Stimulated activated CD4-positive, alpha-beta T cell treated with anti-CD3 and anti-CD28 coated beads, TNF-alpha, amount 100 ng/mL, for 48 hours (primary cell): ENCODE results near the gene AP3S2.
"Not testable (repeated sequence)": the region's sequence is repeated elsewhere in the genome, so short reads cannot be mapped to it uniquely, and the experiment has no call there.

Experiments
- DNase-seq, 3 donors: peaks; one replicate each; pipeline ENCODE4 v3.0.0-alpha.2; 2020; ENCODE audit warnings: low read depth in 3 of 3

The AP3S2 gene

DNA sequence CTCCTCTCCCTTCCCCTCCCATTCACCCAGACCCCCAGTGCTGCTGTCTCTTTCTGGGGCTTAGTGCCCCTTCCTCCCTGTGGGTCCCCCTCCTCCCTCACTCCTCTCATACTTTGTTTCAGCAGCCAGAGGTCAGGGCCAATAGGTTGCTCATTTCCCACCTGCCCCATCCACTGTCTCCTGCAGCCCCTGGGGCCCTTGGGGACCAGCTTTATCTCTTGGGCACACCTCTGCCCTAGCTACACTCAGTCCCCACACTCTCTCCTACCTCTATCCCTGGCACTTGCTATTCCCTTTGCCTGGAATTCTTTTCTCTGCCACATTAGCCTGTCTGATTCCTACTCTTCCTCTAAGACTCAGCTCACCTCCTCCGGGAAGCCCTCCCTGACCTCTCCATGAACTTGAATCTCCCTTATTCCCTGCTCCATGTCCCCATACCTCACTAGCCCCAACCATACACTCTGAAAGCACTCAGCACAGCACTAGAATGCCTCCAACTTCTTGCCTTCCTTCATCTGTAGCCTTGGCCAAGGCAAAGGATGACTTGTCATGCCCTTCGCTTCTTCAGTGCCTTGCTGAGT is 93.8 kb downstream of the AP3S2 start:
- DNase-seq: no peak

- no peak for DNase-seq
Measured at GRCh38 chr15:89799011-89799911, 94.5 kb downstream of the AP3S2 start.

GRCh38 chr15:89797678-89798201 is 96.1 kb downstream of the AP3S2 start:
- no peak for DNase-seq

GRCh38 chr15:89795996-89796395 is 97.8 kb downstream of the AP3S2 start:
- DNase-seq: no peak

- DNase-seq: no peak
Measured at GRCh38 chr15:89794627-89795241, 99.1 kb downstream of the AP3S2 start.

DNA sequence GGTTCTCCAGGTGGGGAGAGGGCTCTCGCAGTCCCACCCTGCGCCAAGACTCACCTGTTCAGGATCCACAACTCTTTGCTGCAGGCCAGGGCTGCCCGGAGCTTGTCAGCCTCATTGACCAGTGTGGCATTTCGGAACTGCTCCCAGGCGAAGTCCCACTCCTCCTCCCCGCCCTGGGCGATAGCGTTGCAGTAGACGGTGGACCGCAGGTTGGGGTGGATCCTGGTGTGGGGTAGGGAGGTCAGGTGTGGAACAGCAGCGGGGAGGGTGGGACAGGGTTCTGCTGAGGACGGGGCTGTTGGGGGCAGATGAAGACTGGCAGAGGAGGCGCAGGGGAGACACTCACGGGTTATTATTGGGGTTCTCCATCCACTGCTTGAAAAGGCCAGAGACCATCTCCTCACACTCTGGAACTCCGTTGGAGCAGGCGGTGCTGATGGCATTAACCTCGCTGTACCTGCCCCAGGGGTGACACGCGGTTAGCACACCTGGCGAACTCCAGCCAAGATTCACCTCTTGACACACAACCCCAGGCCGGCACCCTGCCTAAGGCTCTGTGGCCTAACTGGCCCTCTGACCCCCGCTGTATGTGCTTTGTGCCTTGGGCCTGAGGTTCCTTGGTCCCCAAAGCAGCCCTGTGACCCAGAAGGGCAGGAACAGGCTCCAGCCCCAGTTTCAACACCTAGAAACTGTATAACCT is 101.5 kb downstream of the AP3S2 start:
- no peak for DNase-seq

GRCh38 chr15:89790661-89791060 is 103.1 kb downstream of the AP3S2 start:
- no peak for DNase-seq

GRCh38 chr15:89790206-89790605 is 103.6 kb downstream of the AP3S2 start:
- no peak for DNase-seq

GRCh38 chr15:89788585-89788984 is 105.2 kb downstream of the AP3S2 start:
- not testable (repeated sequence) for DNase-seq

GRCh38 chr15:89787944-89788343 is 105.8 kb downstream of the AP3S2 start:
- DNase-seq: no peak

DNA sequence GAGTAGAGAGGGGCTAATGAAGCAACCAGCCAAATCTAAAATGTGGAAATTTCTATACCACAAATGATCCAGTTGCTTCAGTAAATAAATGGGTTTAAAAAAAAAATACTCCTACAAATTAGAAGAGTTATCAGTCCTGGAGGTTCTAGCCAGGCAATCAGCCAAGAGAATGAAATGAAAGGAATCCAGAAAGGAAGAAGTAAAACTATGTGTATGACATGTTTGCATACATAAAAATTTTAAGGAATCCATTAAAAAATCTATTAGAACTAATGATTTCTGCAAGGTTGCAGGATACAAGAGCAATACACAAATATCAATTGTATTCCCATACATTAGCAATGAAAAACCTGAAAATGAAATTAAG is 108.0 kb downstream of the AP3S2 start:
- no peak for DNase-seq

DNA sequence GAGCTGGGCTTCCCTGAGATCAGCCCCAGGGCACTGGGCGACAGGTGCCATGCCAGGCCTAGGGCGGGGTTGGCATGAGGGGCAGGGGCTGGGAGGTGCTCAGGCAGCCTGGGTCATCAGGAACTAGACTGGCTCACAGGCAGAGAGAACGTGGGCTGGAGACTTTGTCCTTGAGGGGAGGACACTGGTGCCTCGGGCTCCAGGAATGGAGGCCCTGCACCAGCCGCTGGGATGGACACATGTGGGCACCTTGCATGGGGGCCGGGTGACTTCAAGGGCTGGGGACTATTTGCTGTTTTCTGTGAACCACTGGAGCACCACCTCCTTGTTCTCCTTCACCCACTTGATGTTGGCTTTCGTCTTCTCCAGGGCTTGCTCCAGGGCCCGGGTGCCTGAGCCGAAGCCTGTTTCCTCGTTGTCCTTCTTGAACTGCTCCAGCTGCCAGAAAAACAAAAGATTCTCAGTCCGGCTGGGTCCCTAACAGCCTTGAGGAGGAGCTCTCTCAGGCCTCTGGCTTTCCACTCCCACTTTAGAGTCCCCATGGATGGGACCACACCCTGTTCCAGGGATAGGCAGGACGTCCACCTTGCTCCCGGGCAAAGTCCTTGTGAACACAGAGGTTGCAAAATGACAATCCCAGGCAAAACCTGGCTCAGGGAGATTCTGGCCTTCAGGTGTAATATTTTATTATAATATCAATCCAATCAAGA is 108.6 kb downstream of the AP3S2 start:
- DNase-seq: no peak

GRCh38 chr15:89784686-89784960 is 109.2 kb downstream of the AP3S2 start:
- no peak for DNase-seq

GRCh38 chr15:89783861-89784685 is 109.7 kb downstream of the AP3S2 start:
- DNase-seq: no peak

DNA sequence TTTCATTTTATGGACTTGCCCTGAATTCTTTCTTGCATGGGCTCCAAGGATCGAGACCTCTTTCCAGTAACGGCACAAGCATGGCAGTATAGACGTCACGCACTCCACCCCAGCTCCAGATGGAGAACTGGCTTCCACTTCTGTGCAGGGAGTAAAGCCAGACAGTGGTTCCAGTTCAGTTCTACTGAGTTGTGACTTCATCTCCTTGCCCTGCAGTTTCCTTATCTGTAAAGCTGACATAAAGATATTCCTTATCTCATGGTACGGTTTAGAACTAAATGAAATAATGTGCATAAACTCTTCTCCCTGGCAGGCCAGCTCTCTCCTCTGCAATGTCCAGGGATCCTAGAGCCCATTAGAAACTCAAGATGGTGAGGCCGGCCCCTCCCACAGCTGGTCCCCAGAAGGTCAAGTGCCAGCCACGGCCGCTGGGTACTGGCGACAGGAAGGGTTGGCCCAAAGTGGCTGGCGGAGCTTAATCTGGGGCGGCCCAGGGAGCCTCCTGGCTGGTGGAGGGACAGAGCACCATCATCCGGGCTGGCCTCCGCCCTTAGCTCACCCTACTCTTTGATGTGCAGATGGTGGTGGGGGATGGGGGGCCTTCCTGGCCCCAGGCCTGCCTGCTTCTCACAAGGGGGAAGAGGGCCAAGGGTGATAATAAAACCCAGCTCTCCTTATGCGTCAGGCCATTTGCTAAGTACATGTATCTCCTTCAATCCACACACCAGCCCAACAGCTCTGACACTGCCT is 110.5 kb downstream of the AP3S2 start:
- DNase-seq: no peak

DNA sequence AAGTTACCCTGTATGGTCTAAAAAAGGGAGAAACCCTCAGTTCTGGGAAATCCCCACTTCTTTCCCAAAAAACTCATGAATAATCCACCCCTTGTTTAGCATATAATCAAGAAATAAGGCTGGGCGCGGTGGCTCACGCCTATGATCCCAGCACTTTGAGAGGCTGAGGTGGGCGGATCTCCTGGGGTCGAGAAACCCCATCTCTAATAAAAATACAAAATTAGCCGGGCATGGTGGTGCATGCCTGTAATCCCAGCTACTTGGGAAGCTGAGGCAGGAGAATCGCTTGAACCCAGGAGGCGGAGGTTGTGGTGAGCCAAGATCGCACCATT is 111.2 kb downstream of the AP3S2 start:
- not testable (repeated sequence) for DNase-seq

GRCh38 chr15:89781891-89782618 is 111.7 kb downstream of the AP3S2 start:
- no peak for DNase-seq

DNA sequence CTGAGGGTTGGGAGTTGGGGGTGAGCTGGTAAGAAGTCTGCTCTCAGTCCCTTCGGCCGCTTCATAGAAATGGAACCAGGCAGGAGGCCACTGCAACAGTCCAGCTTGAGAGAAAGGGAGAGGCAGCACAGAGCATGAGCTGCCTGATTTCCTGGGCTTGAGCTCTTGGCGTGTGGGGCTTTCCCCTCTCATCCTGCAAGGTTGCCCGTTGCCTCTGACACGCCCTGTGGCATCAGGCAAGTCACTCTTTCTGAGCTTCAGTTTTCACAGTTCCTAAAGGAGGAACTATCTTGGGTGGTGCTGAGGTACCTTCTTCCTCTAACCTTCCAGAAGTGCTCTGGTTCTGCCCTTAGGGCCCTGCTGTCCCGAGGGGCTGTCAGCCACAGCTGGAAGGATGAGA is 112.7 kb downstream of the AP3S2 start:
- peak in 2 of 3 donors; percentile 8 to 15 for DNase-seq

GRCh38 chr15:89780601-89781000 is 113.2 kb downstream of the AP3S2 start:
- DNase-seq: no peak
